OCI-LY3 (cell line): Measurements from ENCODE around the gene WDSUB1.

ENCODE experiments used
- H2AFZ ChIP-seq: fragments of 200-600, 300-600 bp; shearing (Covaris generic); 2 replicates; pipeline ENCODE4 v1.6.0; 2014; ENCODE audit warnings: antibody characterized with exemption, low read depth, low read length
- H3K27ac ChIP-seq: fragments of 200-600, 300-600 bp; sonication (generic); 2 replicates; pipeline ENCODE4 v1.5.1; 2014; ENCODE audit warnings: mild to moderate bottlenecking, low read length, moderate library complexity, mixed read lengths
- H3K27me3 ChIP-seq: fragments of 200-600, 300-600 bp; sonication (generic); 2 replicates; pipeline ENCODE4 v1.6.1; 2014; ENCODE audit warnings: low read depth, low read length, mixed read lengths
- H3K36me3 ChIP-seq: fragments of 200-600, 300-600 bp; sonication (generic); replicated peaks from 2 replicates; pipeline ENCODE3; 2014; ENCODE audit warnings: low read depth, low read length, mixed read lengths
- H3K4me1 ChIP-seq: fragments of 300-600, 200-600 bp; sonication (generic); 2 replicates; pipeline ENCODE4 v1.6.1; 2014; ENCODE audit warnings: low read length, mixed read lengths
- H3K4me2 ChIP-seq: fragments of 200-600, 300-600 bp; sonication (generic); 2 replicates; pipeline ENCODE4 v1.6.1; 2014; ENCODE audit warnings: low read length, mixed read lengths
- H3K4me3 ChIP-seq: fragments of 300-600, 200-600 bp; sonication (generic); 2 replicates; pipeline ENCODE4 v1.5.1; 2014; ENCODE audit warnings: antibody characterized with exemption, mild to moderate bottlenecking, low read length, moderate library complexity
- H3K79me2 ChIP-seq: fragments of 300-600, 200-600 bp; shearing (Covaris generic); 2 replicates; pipeline ENCODE4 v1.6.1; 2014; ENCODE audit warnings: mild to moderate bottlenecking, low read length, mixed read lengths
- H3K9ac ChIP-seq: fragments of 300-600, 200-600 bp; shearing (Covaris generic); 2 replicates; pipeline ENCODE4 v1.6.0; 2014; ENCODE audit warnings: mild to moderate bottlenecking, low read length, moderate library complexity
- H3K9me3 ChIP-seq: fragments of 200-600, 300-600 bp; shearing (Covaris generic); 2 replicates; pipeline ENCODE4 v1.6.1; 2014; ENCODE audit warnings: low read length, mixed read lengths; ENCODE audit not compliant: insufficient read depth
- H4K20me1 ChIP-seq: fragments of 200-600, 300-600 bp; sonication (generic); 2 replicates; pipeline ENCODE4 v1.6.1; 2016; ENCODE audit warnings: low read length, mixed read lengths; ENCODE audit not compliant: insufficient read depth
- EZH2phosphoT487 ChIP-seq: fragments of 200-600 bp; shearing (Covaris generic); IDR thresholded peaks from 2 replicates; pipeline ENCODE4 v1.6.1; 2018; ENCODE audit warnings: antibody characterized with exemption, mixed run types, low read depth
- TF ChIP-seq, protein P1 (sequence below): fragments of 200-600, 300-600 bp; sonication (generic); IDR thresholded peaks from 2 replicates; pipeline ENCODE4 v1.5.1; 2014; ENCODE audit warnings: antibody characterized with exemption, low read length, low read depth

WDSUB1 gene

DNA sequence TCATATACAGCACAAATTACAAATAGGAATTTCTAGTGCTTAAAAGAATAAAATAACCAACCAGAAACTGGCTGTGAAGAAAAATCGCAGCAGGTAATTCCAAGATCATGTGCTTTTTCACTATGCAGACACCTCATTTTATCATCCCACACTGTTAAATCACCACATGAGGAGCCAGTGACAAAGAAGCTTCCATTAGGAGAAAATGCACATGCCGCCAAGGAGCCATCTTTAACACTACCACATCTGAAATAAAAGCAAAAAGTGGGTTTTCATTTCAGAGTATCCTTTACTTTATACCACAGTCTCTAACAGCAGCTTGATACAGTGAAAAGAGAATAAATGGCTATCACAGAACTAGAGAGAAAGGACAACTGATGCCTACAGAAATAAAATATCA is 6.8 kb downstream of the WDSUB1 start:
- Histone ChIP-seq H3K27me3 (no peaks in the 10 kb centered on the region), H4K20me1 (no peaks in the 10 kb centered on the region), H3K36me3 (no peaks in the 10 kb centered on the region), H3K79me2 (no peaks in the 10 kb centered on the region), H3K9ac (no peak overlapping the region), H3K4me3 (no peak overlapping the region), H3K9me3 (no peaks in the 10 kb centered on the region), H3K4me1 (no peaks in the 10 kb centered on the region), H3K27ac (no peak overlapping the region), H2AFZ (no peak overlapping the region), H3K4me2 (no peak overlapping the region)
- TF ChIP-seq, protein P1, sequence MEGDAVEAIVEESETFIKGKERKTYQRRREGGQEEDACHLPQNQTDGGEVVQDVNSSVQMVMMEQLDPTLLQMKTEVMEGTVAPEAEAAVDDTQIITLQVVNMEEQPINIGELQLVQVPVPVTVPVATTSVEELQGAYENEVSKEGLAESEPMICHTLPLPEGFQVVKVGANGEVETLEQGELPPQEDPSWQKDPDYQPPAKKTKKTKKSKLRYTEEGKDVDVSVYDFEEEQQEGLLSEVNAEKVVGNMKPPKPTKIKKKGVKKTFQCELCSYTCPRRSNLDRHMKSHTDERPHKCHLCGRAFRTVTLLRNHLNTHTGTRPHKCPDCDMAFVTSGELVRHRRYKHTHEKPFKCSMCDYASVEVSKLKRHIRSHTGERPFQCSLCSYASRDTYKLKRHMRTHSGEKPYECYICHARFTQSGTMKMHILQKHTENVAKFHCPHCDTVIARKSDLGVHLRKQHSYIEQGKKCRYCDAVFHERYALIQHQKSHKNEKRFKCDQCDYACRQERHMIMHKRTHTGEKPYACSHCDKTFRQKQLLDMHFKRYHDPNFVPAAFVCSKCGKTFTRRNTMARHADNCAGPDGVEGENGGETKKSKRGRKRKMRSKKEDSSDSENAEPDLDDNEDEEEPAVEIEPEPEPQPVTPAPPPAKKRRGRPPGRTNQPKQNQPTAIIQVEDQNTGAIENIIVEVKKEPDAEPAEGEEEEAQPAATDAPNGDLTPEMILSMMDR: no peak
- no peak for TF ChIP-seq EZH2phosphoT487

DNA sequence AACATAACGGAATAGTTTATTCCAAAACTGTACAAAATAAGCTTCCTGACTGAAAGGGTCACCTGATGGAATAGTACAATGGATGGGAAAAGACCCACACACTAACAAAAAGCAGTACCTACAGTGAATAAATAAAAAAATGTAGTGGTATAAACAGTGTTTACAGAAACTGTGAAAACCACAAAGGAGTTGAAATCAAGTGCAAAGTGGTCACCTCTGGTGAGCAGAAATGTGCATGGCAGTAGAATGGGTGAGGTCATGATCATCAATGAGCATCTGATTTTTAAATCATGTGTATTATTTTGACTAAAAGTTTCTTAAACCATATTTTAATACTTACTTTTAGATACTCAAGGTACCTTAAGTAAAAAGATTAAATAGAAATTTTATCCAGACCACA is 11.4 kb downstream of the WDSUB1 start:
- Histone ChIP-seq H3K4me3 (no peak overlapping the region), H4K20me1 (no peaks in the 10 kb centered on the region), H3K36me3 (peaks cover 3% of the 10 kb centered on the region), H3K4me2 (no peak overlapping the region), H3K27me3 (no peaks in the 10 kb centered on the region), H2AFZ (no peak overlapping the region), H3K79me2 (no peaks in the 10 kb centered on the region), H3K9ac (no peak overlapping the region), H3K9me3 (no peaks in the 10 kb centered on the region), H3K4me1 (no peaks in the 10 kb centered on the region), H3K27ac (no peak overlapping the region)
- TF ChIP-seq EZH2phosphoT487: no peak
- TF ChIP-seq, protein P1: no peak

DNA sequence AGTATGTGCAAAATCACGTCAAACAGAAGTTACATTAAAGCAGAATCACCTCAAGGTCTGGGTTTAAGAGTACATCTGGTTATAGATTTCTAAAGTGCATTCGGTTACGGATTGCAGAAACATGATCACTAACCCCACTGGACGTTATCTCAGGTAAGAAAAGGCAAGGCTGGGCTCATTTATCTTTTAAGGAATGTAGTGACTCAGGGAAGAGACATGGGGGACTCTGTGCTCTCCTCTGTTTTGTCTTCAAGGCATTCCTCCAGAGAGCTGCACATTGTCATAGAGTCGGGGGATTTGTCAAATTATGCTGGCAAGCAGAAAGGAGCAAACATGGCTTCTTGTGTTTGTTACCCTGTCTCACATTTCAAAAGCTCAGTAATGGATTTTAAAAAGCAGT is 14.3 kb downstream of the WDSUB1 start:
- Histone ChIP-seq H4K20me1 (no peaks in the 10 kb centered on the region), H3K9ac (no peak overlapping the region), H3K4me2 (no peak overlapping the region), H3K79me2 (no peaks in the 10 kb centered on the region), H3K27ac (no peak overlapping the region), H3K36me3 (peaks cover 3% of the 10 kb centered on the region), H3K9me3 (no peaks in the 10 kb centered on the region), H3K4me1 (no peaks in the 10 kb centered on the region), H3K4me3 (no peak overlapping the region), H2AFZ (no peak overlapping the region), H3K27me3 (no peaks in the 10 kb centered on the region)
- TF ChIP-seq EZH2phosphoT487: no peak
- TF ChIP-seq, protein P1: no peak

DNA sequence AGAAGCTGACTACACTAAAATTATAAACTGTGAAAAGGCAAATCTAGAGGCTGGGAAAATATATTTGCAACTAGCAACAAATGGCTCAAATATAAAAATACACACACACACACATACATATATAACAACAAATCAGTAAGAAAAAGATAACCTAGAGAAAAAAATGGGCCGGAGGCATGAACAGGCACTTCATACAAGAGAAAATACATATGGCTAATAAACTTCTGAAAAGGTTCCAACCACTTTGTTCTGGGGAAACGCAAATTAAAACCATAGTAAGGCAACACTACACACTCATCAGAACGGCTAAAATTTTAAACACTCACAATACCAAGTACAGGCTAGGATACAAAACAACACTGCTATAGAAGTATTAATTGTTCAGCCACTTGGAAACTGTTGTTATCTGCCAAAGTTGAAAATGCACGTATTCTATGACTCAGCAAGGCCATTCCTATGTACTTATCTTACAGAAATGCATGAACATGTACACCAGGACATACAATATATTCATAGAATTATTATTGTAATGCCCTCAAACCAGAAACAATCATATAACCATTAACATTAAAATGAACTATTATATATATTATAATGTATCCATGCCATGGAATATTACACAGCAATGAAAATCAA is 15.6 kb downstream of the WDSUB1 start:
- Histone ChIP-seq H3K79me2 (no peaks in the 10 kb centered on the region), H3K27ac (no peak overlapping the region), H4K20me1 (no peaks in the 10 kb centered on the region), H3K27me3 (no peaks in the 10 kb centered on the region), H3K4me1 (no peaks in the 10 kb centered on the region), H3K4me3 (no peak overlapping the region), H3K9ac (no peak overlapping the region), H2AFZ (no peak overlapping the region), H3K4me2 (no peak overlapping the region), H3K9me3 (no peaks in the 10 kb centered on the region), H3K36me3 (peaks cover 3% of the 10 kb centered on the region)
- TF ChIP-seq, protein P1: no peak
- TF ChIP-seq EZH2phosphoT487: no peak
